Fibroblast of lung (primary cell): ENCODE data around the gene ARHGAP45. TPM values are rescaled to one million over a fixed set of nuclear protein-coding genes. Genes with fewer than 3 reads are reported as not detected.
A peak's percentile ranks its signal among the peaks of the same experiment; 100 is the strongest.

ENCODE experiments used
- DNase-seq, 2 donors: peaks; one replicate each; pipeline versions ENCODE4 v3.0.0 to v3.0.0-alpha.2; 2010; ENCODE audit warnings: low read depth in 2 of 2
- H2AFZ ChIP-seq: 2 replicates; pipeline ENCODE4 v1.5.1; 2012; ENCODE audit warnings: low read length, control low read depth, inconsistent platforms
- H3K27ac ChIP-seq: 2 replicates; pipeline ENCODE4 v1.5.1; 2011; ENCODE audit warnings: low read length, control low read depth; ENCODE audit not compliant: insufficient read depth
- H3K27me3 ChIP-seq: 2 replicates; pipeline ENCODE4 v1.5.1; 2011; ENCODE audit warnings: mild to moderate bottlenecking, low read length; ENCODE audit not compliant: control insufficient read depth, insufficient read depth
- H3K36me3 ChIP-seq: 2 replicates; pipeline ENCODE4 v1.5.1; 2011; ENCODE audit warnings: low read length; ENCODE audit not compliant: control insufficient read depth, insufficient read depth
- H3K4me1 ChIP-seq: 2 replicates; pipeline ENCODE4 v1.5.1; 2011; ENCODE audit warnings: low read length; ENCODE audit not compliant: control insufficient read depth, insufficient read depth; ENCODE audit errors: extremely low read depth
- H3K4me2 ChIP-seq: 2 replicates; pipeline ENCODE4 v1.5.1; 2011; ENCODE audit warnings: low read length, control low read depth; ENCODE audit not compliant: insufficient read depth; ENCODE audit errors: extremely low read depth
- H3K4me3 ChIP-seq, 4 experiments: fragments of 200-600 bp in 1 of 4; sonication (generic) in 1 of 4; replicated peaks in 1 of 4; 2 replicates each; pipeline ENCODE4 v1.5.1; 2011 to 2016; ENCODE audit warnings: low read length in 4 of 4, low read depth in 3 of 4, mild to moderate bottlenecking in 3 of 4, control low read depth in 2 of 4, inconsistent platforms in 1 of 4, mixed read lengths in 1 of 4; ENCODE audit not compliant: insufficient read depth in 1 of 4; ENCODE audit errors: control extremely low read depth in 1 of 4
- H3K79me2 ChIP-seq: 2 replicates; pipeline ENCODE4 v1.5.1; 2012; ENCODE audit warnings: mild to moderate bottlenecking, low read length, inconsistent platforms; ENCODE audit not compliant: control insufficient read depth, insufficient read depth
- H3K9ac ChIP-seq: 2 replicates; pipeline ENCODE4 v1.5.1; 2011; ENCODE audit warnings: mild to moderate bottlenecking, low read length, control low read depth; ENCODE audit not compliant: insufficient read depth
- H3K9me3 ChIP-seq: 2 replicates; pipeline ENCODE4 v1.5.1; 2012; ENCODE audit warnings: low read depth, low read length; ENCODE audit not compliant: control insufficient read depth, insufficient read depth
- H4K20me1 ChIP-seq: 2 replicates; pipeline ENCODE4 v1.5.1; 2011; ENCODE audit warnings: low read length; ENCODE audit not compliant: control insufficient read depth, insufficient read depth; ENCODE audit errors: extremely low read depth
- CTCF ChIP-seq, 2 donors: IDR thresholded peaks in 1 of 2; conservative IDR thresholded peaks in 1 of 2; 1 replicate in 1 of 2; 2 replicates in 1 of 2; pipeline ENCODE4 v1.5.1; 2011 to 2012; ENCODE audit warnings: low read length in 2 of 2, control low read depth in 1 of 2, inconsistent platforms in 1 of 2, low read depth in 1 of 2, mild to moderate bottlenecking in 1 of 2
- EZH2 ChIP-seq: IDR thresholded peaks from 2 replicates; pipeline ENCODE4 v1.5.1; 2012; ENCODE audit warnings: low read length, control low read depth, mild to moderate bottlenecking; ENCODE audit errors: missing control alignments
- polyA plus RNA-seq, 2 donors: library from polyadenylated mRNA; depleted of rRNA in 1 of 2; stranded (reverse) in 1 of 2; unstranded in 1 of 2; fragments of >200 nt; gene quantifications; 2 replicates each; pipeline ENCODE4 v1.2.1, GENCODE V29; 2011 to 2012; ENCODE audit warnings: missing spikeins in 1 of 2
- total RNA-seq: library from RNA; depleted of rRNA; stranded (reverse); fragments of >200 nt; gene quantifications from 2 replicates; pipeline ENCODE4 v1.2.1, GENCODE V29; 2014

The ARHGAP45 gene
- total and polyA plus RNA-seq, 2 donors (not counting 1 experiment from before 2014, with no cell fraction given) = 0.42 to 1.8 TPM

DNA sequence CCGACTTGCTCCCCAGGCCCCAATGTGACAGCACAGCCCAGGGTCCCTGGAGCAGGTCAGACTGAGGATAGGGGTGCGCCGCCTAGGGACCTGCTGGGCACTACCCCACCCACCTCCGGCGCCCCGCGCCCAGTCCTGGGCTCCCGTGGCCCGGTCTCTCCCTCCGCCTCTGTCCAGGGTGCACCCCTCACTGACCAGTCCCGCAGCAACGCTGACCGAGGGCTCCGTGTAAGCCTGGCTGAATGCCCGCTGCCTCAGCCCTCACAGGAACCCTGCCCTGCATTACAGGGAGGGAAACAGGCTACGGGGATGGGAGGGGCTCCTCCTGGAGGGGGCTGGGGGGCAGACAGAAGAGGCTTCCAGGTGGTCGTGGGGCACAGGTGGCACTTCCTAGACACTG is 68.5 kb downstream of the ARHGAP45 start:
- H3K79me2 ChIP-seq = peaks cover 35% of the 10 kb centered on the region
- no peak overlapping the region for H2AFZ ChIP-seq
- H3K27ac ChIP-seq = no peak overlapping the region
- no peak overlapping the region for H3K4me2 ChIP-seq
- peak overlapping the region; percentile 1 for H3K9ac ChIP-seq
- TF ChIP-seq CTCF (conservative IDR thresholded peaks at IDR 0.05 in 1 of 2, IDR thresholded peaks at IDR 0.05 in 1 of 2; ENCODE audit: low read depth in 1 of 2, low read length in 2 of 2) (no peak), EZH2 (no peak)
- no peak for DNase-seq
- H3K9me3 ChIP-seq = no peaks in the 10 kb centered on the region
- no peaks in the 10 kb centered on the region for H3K27me3 ChIP-seq
- H3K4me3 ChIP-seq = no peak overlapping the region
- H4K20me1 ChIP-seq = no peaks in the 10 kb centered on the region
- peaks cover 12% of the 10 kb centered on the region for H3K36me3 ChIP-seq
- H3K4me1 ChIP-seq = peaks cover 4% of the 10 kb centered on the region

GRCh38 chr19:1136201-1136600 is 69.2 kb downstream of the ARHGAP45 start:
- no peaks in the 10 kb centered on the region for H3K9me3 ChIP-seq
- H3K36me3 ChIP-seq = peaks cover 12% of the 10 kb centered on the region
- H2AFZ ChIP-seq = no peak overlapping the region
- H3K4me3 ChIP-seq = no peak overlapping the region
- no peaks in the 10 kb centered on the region for H4K20me1 ChIP-seq
- no peak overlapping the region for H3K27ac ChIP-seq
- peaks cover 27% of the 10 kb centered on the region for H3K79me2 ChIP-seq
- no peak overlapping the region for H3K4me2 ChIP-seq
- TF ChIP-seq CTCF (conservative IDR thresholded peaks at IDR 0.05 in 1 of 2, IDR thresholded peaks at IDR 0.05 in 1 of 2; ENCODE audit: low read depth in 1 of 2, low read length in 2 of 2) (no peak), EZH2 (no peak)
- peaks cover 4% of the 10 kb centered on the region for H3K4me1 ChIP-seq
- DNase-seq = no peak
- no peak overlapping the region for H3K9ac ChIP-seq
- H3K27me3 ChIP-seq = no peaks in the 10 kb centered on the region

Other genes with a start within 250 kb of the ARHGAP45 start
- 1.5 and 2.5 TPM in 2 replicates for gene PLPPR3, start 245.2 kb upstream of the ARHGAP45 start, total RNA-seq
- gene PLPPR3, start 245.2 kb upstream of the ARHGAP45 start, polyA plus RNA-seq = 0.19 and 0.30 TPM in 2 replicates
- gene AZU1, start 239.3 kb upstream of the ARHGAP45 start, total RNA-seq = 0.17 TPM in 1 of 2 replicates, not detected in the other
- gene AZU1, start 239.3 kb upstream of the ARHGAP45 start, polyA plus RNA-seq = not detected in 2 replicates
- gene PRTN3, start 226.2 kb upstream of the ARHGAP45 start, total RNA-seq = not detected in 2 replicates
- not detected in 2 replicates for gene PRTN3, start 226.2 kb upstream of the ARHGAP45 start, polyA plus RNA-seq
- gene ELANE, start 214.9 kb upstream of the ARHGAP45 start, total RNA-seq = 0.51 and 0.66 TPM in 2 replicates
- 0.07 and 0.48 TPM in 2 replicates for gene ELANE, start 214.9 kb upstream of the ARHGAP45 start, polyA plus RNA-seq
- gene CFD, start 207.5 kb upstream of the ARHGAP45 start, total RNA-seq = 18.8 and 206 TPM in 2 replicates
- gene CFD, start 207.5 kb upstream of the ARHGAP45 start, polyA plus RNA-seq = 1.00 and 3.3 TPM in 2 replicates
- gene MED16, start 174.0 kb upstream of the ARHGAP45 start, total RNA-seq = 24.4 and 35.0 TPM in 2 replicates
- gene MED16, start 174.0 kb upstream of the ARHGAP45 start, polyA plus RNA-seq = 19.3 and 26.2 TPM in 2 replicates
- gene RNU6-9, start 173.7 kb upstream of the ARHGAP45 start, total RNA-seq = not detected in 2 replicates
- gene RNU6-9, start 173.7 kb upstream of the ARHGAP45 start, polyA plus RNA-seq = not detected in 2 replicates
- 13.2 and 13.4 TPM in 2 replicates for gene R3HDM4, start 153.9 kb upstream of the ARHGAP45 start, total RNA-seq
- 20.9 and 25.5 TPM in 2 replicates for gene R3HDM4, start 153.9 kb upstream of the ARHGAP45 start, polyA plus RNA-seq
- not detected in 2 replicates for gene KISS1R, start 149.8 kb upstream of the ARHGAP45 start, total RNA-seq
- gene KISS1R, start 149.8 kb upstream of the ARHGAP45 start, polyA plus RNA-seq = not detected in 2 replicates
- 12.1 and 14.9 TPM in 2 replicates for gene ARID3A, start 141.1 kb upstream of the ARHGAP45 start, total RNA-seq
- 6.4 and 8.7 TPM in 2 replicates for gene ARID3A, start 141.1 kb upstream of the ARHGAP45 start, polyA plus RNA-seq
- gene WDR18, start 82.8 kb upstream of the ARHGAP45 start, total RNA-seq = 41.6 and 42.3 TPM in 2 replicates
- 10.0 and 16.1 TPM in 2 replicates for gene WDR18, start 82.8 kb upstream of the ARHGAP45 start, polyA plus RNA-seq
- 0.51 and 0.66 TPM in 2 replicates for gene GRIN3B, start 66.7 kb upstream of the ARHGAP45 start, total RNA-seq
- gene GRIN3B, start 66.7 kb upstream of the ARHGAP45 start, polyA plus RNA-seq = 0.12 and 0.25 TPM in 2 replicates
- 47.5 and 57.8 TPM in 2 replicates for gene TMEM259, start 46.0 kb upstream of the ARHGAP45 start, total RNA-seq
- 67.1 and 67.9 TPM in 2 replicates for gene TMEM259, start 46.0 kb upstream of the ARHGAP45 start, polyA plus RNA-seq
- gene RNU6-2, start 45.6 kb upstream of the ARHGAP45 start, total RNA-seq = not detected in 2 replicates
- not detected in 2 replicates for gene RNU6-2, start 45.6 kb upstream of the ARHGAP45 start, polyA plus RNA-seq
- 120 and 194 TPM in 2 replicates for gene CNN2, start 40.6 kb upstream of the ARHGAP45 start, total RNA-seq
- gene CNN2, start 40.6 kb upstream of the ARHGAP45 start, polyA plus RNA-seq = 299 and 473 TPM in 2 replicates
- gene ABCA7, start 27.1 kb upstream of the ARHGAP45 start, total RNA-seq = 2.3 and 9.7 TPM in 2 replicates
- gene ABCA7, start 27.1 kb upstream of the ARHGAP45 start, polyA plus RNA-seq = 2.2 and 2.3 TPM in 2 replicates
- gene POLR2E, start 28.2 kb downstream of the ARHGAP45 start, total RNA-seq = 55.2 and 55.5 TPM in 2 replicates
- gene POLR2E, start 28.2 kb downstream of the ARHGAP45 start, polyA plus RNA-seq = 130 and 214 TPM in 2 replicates
- 428 and 430 TPM in 2 replicates for gene GPX4, start 36.8 kb downstream of the ARHGAP45 start, total RNA-seq
- 325 and 473 TPM in 2 replicates for gene GPX4, start 36.8 kb downstream of the ARHGAP45 start, polyA plus RNA-seq
- gene SBNO2, start 107.1 kb downstream of the ARHGAP45 start, total RNA-seq = 49.6 and 55.8 TPM in 2 replicates
- gene SBNO2, start 107.1 kb downstream of the ARHGAP45 start, polyA plus RNA-seq = 12.6 and 14.3 TPM in 2 replicates
- gene STK11, start 138.6 kb downstream of the ARHGAP45 start, total RNA-seq = 96.6 and 100 TPM in 2 replicates
- 23.7 TPM in 2 replicates for gene STK11, start 138.6 kb downstream of the ARHGAP45 start, polyA plus RNA-seq
- gene CBARP, start 170.8 kb downstream of the ARHGAP45 start, total RNA-seq = 1.5 TPM in 2 replicates
- gene CBARP, start 170.8 kb downstream of the ARHGAP45 start, polyA plus RNA-seq = 0.31 and 1.0 TPM in 2 replicates
- gene ATP5F1D, start 174.6 kb downstream of the ARHGAP45 start, total RNA-seq = 13.4 and 20.5 TPM in 2 replicates
- 53.8 and 79.8 TPM in 2 replicates for gene ATP5F1D, start 174.6 kb downstream of the ARHGAP45 start, polyA plus RNA-seq
- 13.6 and 18.8 TPM in 2 replicates for gene MIDN, start 181.4 kb downstream of the ARHGAP45 start, total RNA-seq
- 12.0 and 18.0 TPM in 2 replicates for gene MIDN, start 181.4 kb downstream of the ARHGAP45 start, polyA plus RNA-seq
- 104 and 110 TPM in 2 replicates for gene CIRBP, start 202.2 kb downstream of the ARHGAP45 start, total RNA-seq
- gene CIRBP, start 202.2 kb downstream of the ARHGAP45 start, polyA plus RNA-seq = 260 and 298 TPM in 2 replicates
- gene FAM174C, start 208.4 kb downstream of the ARHGAP45 start, total RNA-seq = 22.5 and 24.7 TPM in 2 replicates
- gene FAM174C, start 208.4 kb downstream of the ARHGAP45 start, polyA plus RNA-seq = 16.1 and 23.7 TPM in 2 replicates
- 0.17 TPM in 1 of 2 replicates, not detected in the other for gene EFNA2, start 218.7 kb downstream of the ARHGAP45 start, total RNA-seq
- gene EFNA2, start 218.7 kb downstream of the ARHGAP45 start, polyA plus RNA-seq = not detected in 2 replicates